Measurements from ENCODE around the gene POLE4. TPM values are rescaled to one million over a fixed set of nuclear protein-coding genes. Genes with fewer than 3 reads are reported as not detected.

Gene POLE4
- total RNA-seq, 2 donors from 2014 or later = 17.2 to 21.9 TPM

- TF ChIP-seq CTCF (IDR thresholded peaks at IDR 0.05) = no peak
- no peak for TF ChIP-seq POLR2A (IDR thresholded peaks at IDR 0.05)
- no peak for TF ChIP-seq POLR2AphosphoS5 (IDR thresholded peaks at IDR 0.05)
- WGBS = 89% methylated on average over 7 of the region's 7 CpGs
- no peak for DNase-seq (ENCODE audit: low spot score)
- Histone ChIP-seq H3K4me1 (replicated peaks) (no peaks in the 10 kb centered on the region), H3K27ac (no peak overlapping the region), H3K4me3 (no peak overlapping the region), H3K36me3 (no peaks in the 10 kb centered on the region), H3K9me3 (no peaks in the 10 kb centered on the region), H3K27me3 (replicated peaks; ENCODE audit: insufficient read depth) (no peaks in the 10 kb centered on the region)
- intact Hi-C loops (cut with DNase I) = no loop called here
Observed at GRCh38 chr2:74975016-74975415, 16.6 kb downstream of the POLE4 start.

GRCh38 chr2:74979844-74980243, 21.4 kb downstream of the POLE4 start:
- intact Hi-C loops (cut with DNase I) = no loop called here
- no peak for TF ChIP-seq POLR2AphosphoS5 (IDR thresholded peaks at IDR 0.05)
- no peak for TF ChIP-seq CTCF (IDR thresholded peaks at IDR 0.05)
- no peak for TF ChIP-seq POLR2A (IDR thresholded peaks at IDR 0.05)
- H3K27ac ChIP-seq = no peak overlapping the region

GRCh38 chr2:74982577-74982976, 24.1 kb downstream of the POLE4 start:
- H3K9me3 ChIP-seq = no peaks in the 10 kb centered on the region
- no peak overlapping the region for H3K4me3 ChIP-seq
- no peaks in the 10 kb centered on the region for H3K27me3 ChIP-seq (replicated peaks; ENCODE audit: insufficient read depth)
- intact Hi-C loops (cut with DNase I) = no loop called here
- 82% methylated on average over 3 of the region's 3 CpGs for WGBS
- no peak for TF ChIP-seq POLR2AphosphoS5 (IDR thresholded peaks at IDR 0.05)
- TF ChIP-seq POLR2A (IDR thresholded peaks at IDR 0.05) = no peak
- TF ChIP-seq CTCF (IDR thresholded peaks at IDR 0.05) = no peak
- no peaks in the 10 kb centered on the region for H3K4me1 ChIP-seq (replicated peaks)
- H3K36me3 ChIP-seq = no peaks in the 10 kb centered on the region
- H3K27ac ChIP-seq = no peak overlapping the region
- DNase-seq (ENCODE audit: low spot score) = no peak

More at GRCh38 chr2:74979844-74980243, 21.4 kb downstream of the POLE4 start:
- Histone ChIP-seq H3K27me3 (replicated peaks; ENCODE audit: insufficient read depth) (no peaks in the 10 kb centered on the region), H3K36me3 (no peaks in the 10 kb centered on the region), H3K4me3 (no peak overlapping the region), H3K4me1 (replicated peaks) (no peaks in the 10 kb centered on the region), H3K9me3 (no peaks in the 10 kb centered on the region)
- DNase-seq (ENCODE audit: low spot score) = no peak

GRCh38 chr2:74983631-74984392, 25.4 kb downstream of the POLE4 start:
- Histone ChIP-seq H3K27ac (no peak overlapping the region), H3K36me3 (no peaks in the 10 kb centered on the region), H3K4me3 (no peak overlapping the region), H3K4me1 (replicated peaks) (no peaks in the 10 kb centered on the region), H3K9me3 (no peaks in the 10 kb centered on the region), H3K27me3 (replicated peaks; ENCODE audit: insufficient read depth) (no peaks in the 10 kb centered on the region)
- TF ChIP-seq POLR2AphosphoS5 (IDR thresholded peaks at IDR 0.05) = no peak
- TF ChIP-seq POLR2A (IDR thresholded peaks at IDR 0.05) = no peak
- no peak for TF ChIP-seq CTCF (IDR thresholded peaks at IDR 0.05)
- 86% methylated on average over 5 of the region's 5 CpGs for WGBS
- intact Hi-C loops (cut with DNase I) = no loop called here
- DNase-seq (ENCODE audit: low spot score) = no peak
